ENCODE data around the gene FOXK2.
"Not testable (repeated sequence)": the region's sequence is repeated elsewhere in the genome, so short reads cannot be mapped to it uniquely, and the experiment has no call there.

Gene FOXK2

GRCh38 chr17:82571855-82572254, 52.3 kb downstream of the FOXK2 start:
- Histone ChIP-seq H3K4me3 (no peak overlapping the region), H3K9me3 (ENCODE audit: low read depth, low read length) (no peaks in the 10 kb centered on the region), H3K9ac (ENCODE audit: insufficient read length) (no peak overlapping the region), H3K27ac (no peak overlapping the region), H3K36me3 (ENCODE audit: insufficient read depth, low read length) (peaks cover 86% of the 10 kb centered on the region)
- TF ChIP-seq POLR2AphosphoS5 (IDR thresholded peaks at IDR 0.05; ENCODE audit: borderline replicate concordance, low read depth, low read length) (no peak), EZH2 (IDR thresholded peaks at IDR 0.05) (no peak)
- DNase-seq (ENCODE audit: low read depth, low spot score) = no peak

- no peak overlapping the region for H3K4me3 ChIP-seq
- DNase-seq (ENCODE audit: low read depth, low spot score) = no peak
- no peak for TF ChIP-seq FOXP2 (optimal IDR thresholded peaks at IDR 0.05; ENCODE audit: control extremely low read depth, extremely low read length, insufficient read depth)
- no peak for TF ChIP-seq POLR2AphosphoS5 (IDR thresholded peaks at IDR 0.05; ENCODE audit: borderline replicate concordance, low read depth, low read length)
- no peak for TF ChIP-seq EZH2 (IDR thresholded peaks at IDR 0.05)
- no peaks in the 10 kb centered on the region for H3K9me3 ChIP-seq (ENCODE audit: low read depth, low read length)
- peaks cover 76% of the 10 kb centered on the region for H3K36me3 ChIP-seq (ENCODE audit: insufficient read depth, low read length)
- H3K9ac ChIP-seq (ENCODE audit: insufficient read length) = no peak overlapping the region
- no peak overlapping the region for H3K27ac ChIP-seq
Measured at GRCh38 chr17:82574041-82574440, 54.5 kb downstream of the FOXK2 start.

- not testable (repeated sequence) for H3K9me3 ChIP-seq (ENCODE audit: low read depth, low read length); H3K4me3 ChIP-seq; DNase-seq (ENCODE audit: low read depth, low spot score); H3K27ac ChIP-seq; H3K9ac ChIP-seq (ENCODE audit: insufficient read length)
- H3K36me3 ChIP-seq (ENCODE audit: insufficient read depth, low read length) = peaks cover 64% of the 10 kb centered on the region
Measured at GRCh38 chr17:82575581-82576221, 56.2 kb downstream of the FOXK2 start.

GRCh38 chr17:82577300-82577699, 57.8 kb downstream of the FOXK2 start:
- no peak for DNase-seq (ENCODE audit: low read depth, low spot score)
- TF ChIP-seq FOXP2 (optimal IDR thresholded peaks at IDR 0.05; ENCODE audit: control extremely low read depth, extremely low read length, insufficient read depth) = no peak
- no peak for TF ChIP-seq POLR2AphosphoS5 (IDR thresholded peaks at IDR 0.05; ENCODE audit: borderline replicate concordance, low read depth, low read length)
- TF ChIP-seq EZH2 (IDR thresholded peaks at IDR 0.05) = no peak
- H3K36me3 ChIP-seq (ENCODE audit: insufficient read depth, low read length) = peaks cover 57% of the 10 kb centered on the region

GRCh38 chr17:82579969-82580368, 60.4 kb downstream of the FOXK2 start:
- not testable (repeated sequence) for H3K4me3 ChIP-seq; H3K9me3 ChIP-seq (ENCODE audit: low read depth, low read length); H3K27ac ChIP-seq; DNase-seq (ENCODE audit: low read depth, low spot score); H3K9ac ChIP-seq (ENCODE audit: insufficient read length)
- peaks cover 58% of the 10 kb centered on the region for H3K36me3 ChIP-seq (ENCODE audit: insufficient read depth, low read length)

More at GRCh38 chr17:82577300-82577699, 57.8 kb downstream of the FOXK2 start:
- H3K9me3 ChIP-seq (ENCODE audit: low read depth, low read length) = no peaks in the 10 kb centered on the region
- no peak overlapping the region for H3K4me3 ChIP-seq
- H3K27ac ChIP-seq = no peak overlapping the region
- no peak overlapping the region for H3K9ac ChIP-seq (ENCODE audit: insufficient read length)

- H3K9ac ChIP-seq (ENCODE audit: insufficient read length) = no peak overlapping the region
- no peak for DNase-seq (ENCODE audit: low read depth, low spot score)
- H3K9me3 ChIP-seq (ENCODE audit: low read depth, low read length) = no peaks in the 10 kb centered on the region
- peak overlapping the region; percentile 50; the same call in 1 of the 2 replicates for H3K27ac ChIP-seq
- no peak overlapping the region for H3K4me3 ChIP-seq
- peaks cover 59% of the 10 kb centered on the region for H3K36me3 ChIP-seq (ENCODE audit: insufficient read depth, low read length)
- TF ChIP-seq POLR2AphosphoS5 (IDR thresholded peaks at IDR 0.05; ENCODE audit: borderline replicate concordance, low read depth, low read length) (no peak), FOXP2 (optimal IDR thresholded peaks at IDR 0.05; ENCODE audit: control extremely low read depth, extremely low read length, insufficient read depth) (no peak)
Measured at GRCh38 chr17:82582213-82582612, 62.7 kb downstream of the FOXK2 start.

GRCh38 chr17:82582709-82583108, 63.2 kb downstream of the FOXK2 start:
- no peak for DNase-seq (ENCODE audit: low read depth, low spot score)
- Histone ChIP-seq H3K27ac (peak overlapping the region; percentile 50; the same call in 1 of the 2 replicates), H3K9ac (ENCODE audit: insufficient read length) (no peak overlapping the region), H3K9me3 (ENCODE audit: low read depth, low read length) (no peaks in the 10 kb centered on the region), H3K4me3 (no peak overlapping the region), H3K36me3 (ENCODE audit: insufficient read depth, low read length) (peaks cover 62% of the 10 kb centered on the region)
- TF ChIP-seq EZH2 (IDR thresholded peaks at IDR 0.05) = no peak
- no peak for TF ChIP-seq POLR2AphosphoS5 (IDR thresholded peaks at IDR 0.05; ENCODE audit: borderline replicate concordance, low read depth, low read length)
- TF ChIP-seq FOXP2 (optimal IDR thresholded peaks at IDR 0.05; ENCODE audit: control extremely low read depth, extremely low read length, insufficient read depth) = no peak

- TF ChIP-seq EZH2 (IDR thresholded peaks at IDR 0.05) (no peak), FOXP2 (optimal IDR thresholded peaks at IDR 0.05; ENCODE audit: control extremely low read depth, extremely low read length, insufficient read depth) (no peak), POLR2AphosphoS5 (IDR thresholded peaks at IDR 0.05; ENCODE audit: borderline replicate concordance, low read depth, low read length) (no peak)
- Histone ChIP-seq H3K9me3 (ENCODE audit: low read depth, low read length) (no peaks in the 10 kb centered on the region), H3K9ac (ENCODE audit: insufficient read length) (no peak overlapping the region), H3K4me3 (no peak overlapping the region), H3K27ac (no peak overlapping the region), H3K36me3 (ENCODE audit: insufficient read depth, low read length) (peaks cover 64% of the 10 kb centered on the region)
- DNase-seq (ENCODE audit: low read depth, low spot score) = no peak
Measured at GRCh38 chr17:82583720-82584234, 64.2 kb downstream of the FOXK2 start.

- H3K9ac ChIP-seq (ENCODE audit: insufficient read length); H3K9me3 ChIP-seq (ENCODE audit: low read depth, low read length); H3K27ac ChIP-seq; H3K4me3 ChIP-seq; DNase-seq (ENCODE audit: low read depth, low spot score): not testable (repeated sequence)
- peaks cover 60% of the 10 kb centered on the region for H3K36me3 ChIP-seq (ENCODE audit: insufficient read depth, low read length)
Measured at GRCh38 chr17:82585935-82586575, 66.5 kb downstream of the FOXK2 start.
